ENCODE results near the gene RUFY4.

DNA sequence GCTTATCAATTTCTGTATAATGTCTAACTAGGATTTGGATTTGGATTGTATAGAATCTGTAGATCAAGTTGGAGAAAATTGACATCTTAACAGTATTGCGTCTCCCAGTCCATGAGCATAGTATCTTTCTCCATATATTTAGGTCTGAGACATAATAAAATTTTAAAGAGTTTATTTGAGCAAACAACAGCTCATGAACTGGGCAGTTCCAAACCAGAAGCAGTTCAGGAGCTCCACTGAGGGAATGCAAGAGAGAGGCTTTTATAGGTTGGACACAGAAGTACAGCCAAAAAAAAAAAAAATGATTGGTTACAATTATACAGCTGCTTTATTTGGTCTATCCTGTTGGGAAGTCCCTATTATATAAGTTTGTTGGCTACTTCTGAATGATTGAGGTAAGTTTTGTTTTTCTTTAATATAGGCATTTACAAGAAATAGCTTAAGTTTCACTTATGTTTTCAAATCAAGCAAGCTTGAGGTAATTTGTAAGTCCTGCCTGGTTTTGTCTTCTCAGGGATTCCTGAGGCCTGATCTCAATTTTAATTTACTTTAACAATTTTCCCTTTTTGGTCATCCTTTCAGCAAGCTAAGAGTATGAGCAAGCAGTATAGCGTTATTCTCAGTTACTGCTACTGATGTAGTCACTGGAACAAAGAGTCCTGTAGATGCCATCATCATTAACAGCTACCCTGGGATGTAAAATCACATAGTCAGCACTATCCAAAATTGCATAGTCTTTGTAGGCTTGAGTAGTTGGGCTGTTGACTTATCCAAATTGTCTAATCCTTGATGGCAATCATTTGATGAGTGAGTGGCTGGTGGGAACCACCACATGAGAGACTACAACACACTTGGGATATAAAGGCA, 27.5 kb upstream of the RUFY4 start:
- TF ChIP-seq, protein P1, sequence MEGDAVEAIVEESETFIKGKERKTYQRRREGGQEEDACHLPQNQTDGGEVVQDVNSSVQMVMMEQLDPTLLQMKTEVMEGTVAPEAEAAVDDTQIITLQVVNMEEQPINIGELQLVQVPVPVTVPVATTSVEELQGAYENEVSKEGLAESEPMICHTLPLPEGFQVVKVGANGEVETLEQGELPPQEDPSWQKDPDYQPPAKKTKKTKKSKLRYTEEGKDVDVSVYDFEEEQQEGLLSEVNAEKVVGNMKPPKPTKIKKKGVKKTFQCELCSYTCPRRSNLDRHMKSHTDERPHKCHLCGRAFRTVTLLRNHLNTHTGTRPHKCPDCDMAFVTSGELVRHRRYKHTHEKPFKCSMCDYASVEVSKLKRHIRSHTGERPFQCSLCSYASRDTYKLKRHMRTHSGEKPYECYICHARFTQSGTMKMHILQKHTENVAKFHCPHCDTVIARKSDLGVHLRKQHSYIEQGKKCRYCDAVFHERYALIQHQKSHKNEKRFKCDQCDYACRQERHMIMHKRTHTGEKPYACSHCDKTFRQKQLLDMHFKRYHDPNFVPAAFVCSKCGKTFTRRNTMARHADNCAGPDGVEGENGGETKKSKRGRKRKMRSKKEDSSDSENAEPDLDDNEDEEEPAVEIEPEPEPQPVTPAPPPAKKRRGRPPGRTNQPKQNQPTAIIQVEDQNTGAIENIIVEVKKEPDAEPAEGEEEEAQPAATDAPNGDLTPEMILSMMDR (conservative IDR thresholded peaks at IDR 0.05; ENCODE audit: low read depth in 2 of 2), result no peak
- TF ChIP-seq POLR2AphosphoS5 (IDR thresholded peaks at IDR 0.05; ENCODE audit: low read depth) (no peak), EZH2 (IDR thresholded peaks at IDR 0.05; ENCODE audit: low read depth, unreplicated experiment) (no peak)
- TF ChIP-seq, protein P2, sequence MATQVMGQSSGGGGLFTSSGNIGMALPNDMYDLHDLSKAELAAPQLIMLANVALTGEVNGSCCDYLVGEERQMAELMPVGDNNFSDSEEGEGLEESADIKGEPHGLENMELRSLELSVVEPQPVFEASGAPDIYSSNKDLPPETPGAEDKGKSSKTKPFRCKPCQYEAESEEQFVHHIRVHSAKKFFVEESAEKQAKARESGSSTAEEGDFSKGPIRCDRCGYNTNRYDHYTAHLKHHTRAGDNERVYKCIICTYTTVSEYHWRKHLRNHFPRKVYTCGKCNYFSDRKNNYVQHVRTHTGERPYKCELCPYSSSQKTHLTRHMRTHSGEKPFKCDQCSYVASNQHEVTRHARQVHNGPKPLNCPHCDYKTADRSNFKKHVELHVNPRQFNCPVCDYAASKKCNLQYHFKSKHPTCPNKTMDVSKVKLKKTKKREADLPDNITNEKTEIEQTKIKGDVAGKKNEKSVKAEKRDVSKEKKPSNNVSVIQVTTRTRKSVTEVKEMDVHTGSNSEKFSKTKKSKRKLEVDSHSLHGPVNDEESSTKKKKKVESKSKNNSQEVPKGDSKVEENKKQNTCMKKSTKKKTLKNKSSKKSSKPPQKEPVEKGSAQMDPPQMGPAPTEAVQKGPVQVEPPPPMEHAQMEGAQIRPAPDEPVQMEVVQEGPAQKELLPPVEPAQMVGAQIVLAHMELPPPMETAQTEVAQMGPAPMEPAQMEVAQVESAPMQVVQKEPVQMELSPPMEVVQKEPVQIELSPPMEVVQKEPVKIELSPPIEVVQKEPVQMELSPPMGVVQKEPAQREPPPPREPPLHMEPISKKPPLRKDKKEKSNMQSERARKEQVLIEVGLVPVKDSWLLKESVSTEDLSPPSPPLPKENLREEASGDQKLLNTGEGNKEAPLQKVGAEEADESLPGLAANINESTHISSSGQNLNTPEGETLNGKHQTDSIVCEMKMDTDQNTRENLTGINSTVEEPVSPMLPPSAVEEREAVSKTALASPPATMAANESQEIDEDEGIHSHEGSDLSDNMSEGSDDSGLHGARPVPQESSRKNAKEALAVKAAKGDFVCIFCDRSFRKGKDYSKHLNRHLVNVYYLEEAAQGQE (IDR thresholded peaks at IDR 0.05; ENCODE audit: unreplicated experiment), result no peak

Data from GM23338 (cell line).